HL-60 (cell line): ENCODE measurements around the gene EIF1AY.

Source experiments
- DNase-seq, 2 experiments: peaks; one replicate each; pipeline ENCODE4 v3.0.0-alpha.2; 2010 to 2020; ENCODE audit warnings: low read depth in 1 of 2, low spot score in 1 of 2
- H3K27ac ChIP-seq: fragments of 250-450 bp; sonication (Bioruptor Pico); replicated peaks from 2 replicates; pipeline ENCODE4 v1.5.1; 2020; ENCODE audit warnings: mild to moderate bottlenecking, moderate library complexity
- H3K27me3 ChIP-seq: fragments of 250-450 bp; sonication (Bioruptor Pico); 2 replicates; pipeline ENCODE4 v1.5.1; 2021; ENCODE audit warnings: mild to moderate bottlenecking, moderate library complexity; ENCODE audit not compliant: insufficient read depth, poor library complexity, severe bottlenecking
- H3K4me3 ChIP-seq: replicated peaks from 2 replicates; pipeline ENCODE4 v1.5.1; 2011; ENCODE audit warnings: mild to moderate bottlenecking, control low read depth, low read length; ENCODE audit not compliant: insufficient read depth
- CTCF ChIP-seq: IDR thresholded peaks from one replicate; pipeline ENCODE4 v1.5.1; 2011; ENCODE audit warnings: low read length, control low read depth, inconsistent platforms; ENCODE audit not compliant: insufficient read depth
- GABPA ChIP-seq: IDR thresholded peaks from 2 replicates; pipeline ENCODE4 v1.6.1; 2012; ENCODE audit warnings: low read depth
- POLR2AphosphoS5 ChIP-seq: IDR thresholded peaks from 2 replicates; pipeline ENCODE4 v1.6.1; 2012; ENCODE audit warnings: low read depth
- REST ChIP-seq: IDR thresholded peaks from 2 replicates; pipeline ENCODE4 v1.6.1; 2012; ENCODE audit warnings: low read depth; ENCODE audit not compliant: insufficient replicate concordance
- SPI1 ChIP-seq: IDR thresholded peaks from 2 replicates; pipeline ENCODE4 v1.6.1; 2012; ENCODE audit warnings: low read depth, mild to moderate bottlenecking, borderline replicate concordance
- long read RNA-seq: library from polyadenylated mRNA; unstranded; transcript quantifications from one replicate; pipeline ENCODE4 v2.0.0, GENCODE V29; 2020

Gene EIF1AY
- long read RNA-seq = 0 reads

- Histone ChIP-seq H3K27me3 (no peaks in the 10 kb centered on the region), H3K4me3 (no peak within 1 kb of the TSS), H3K27ac (no peak within 1 kb of the TSS)
- DNase-seq = no peak
- TF ChIP-seq REST = no peak
- TF ChIP-seq GABPA = no peak
- TF ChIP-seq CTCF = no peak
- TF ChIP-seq POLR2AphosphoS5 = no peak
- no peak for TF ChIP-seq SPI1
Observed at GRCh38 chrY:20575531-20576121, at the start of gene EIF1AY. TSS of gene EIF1AY (plus strand) at chrY:20575776. CDS start at chrY:20575872, 96 bp downstream.

- no peaks in the 10 kb centered on the region for H3K27me3 ChIP-seq
Observed at GRCh38 chrY:20528435-20528834, 47.1 kb upstream of the EIF1AY start.

More at GRCh38 chrY:20528435-20528834, 47.1 kb upstream of the EIF1AY start:
- DNase-seq = no peak
- H3K27ac ChIP-seq = no peak overlapping the region
- TF ChIP-seq GABPA = no peak
- no peak for TF ChIP-seq CTCF
- TF ChIP-seq SPI1 = no peak
- no peak for TF ChIP-seq POLR2AphosphoS5
- TF ChIP-seq REST = no peak
- no peak overlapping the region for H3K4me3 ChIP-seq
